22Rv1 (cell line): ENCODE measurements around the gene TESK2.

Source experiments
- ZFX ChIP-seq: fragments of 450-650 bp; IDR thresholded peaks from 2 replicates; pipeline ENCODE4 v1.6.1; 2017; ENCODE audit warnings: antibody characterized with exemption, borderline replicate concordance
- TF ChIP-seq, protein P1 (sequence below): fragments of 450-650 bp; IDR thresholded peaks from 2 replicates; pipeline ENCODE4 v1.5.1; 2017; ENCODE audit warnings: mild to moderate bottlenecking

DNA sequence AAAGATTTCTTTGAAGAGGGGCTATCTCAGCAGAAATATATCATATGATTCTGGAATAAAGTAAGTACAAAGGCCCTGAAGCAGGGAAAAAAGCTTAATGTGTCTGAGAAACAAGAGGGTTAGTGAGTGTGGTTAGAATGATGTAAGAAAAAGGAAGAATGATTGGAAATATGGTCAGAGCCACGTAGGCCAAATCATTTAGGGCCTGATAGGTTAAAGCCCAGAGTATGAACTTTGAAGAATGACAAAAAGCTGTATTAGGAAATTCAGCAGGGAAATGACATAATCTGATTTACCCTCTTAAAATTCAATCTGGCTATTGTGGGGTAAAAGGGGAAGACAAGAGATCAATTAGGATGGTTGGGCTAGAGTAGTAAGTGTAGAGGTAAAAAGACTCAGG, 81.7 kb downstream of the TESK2 start:
- TF ChIP-seq, protein P1, sequence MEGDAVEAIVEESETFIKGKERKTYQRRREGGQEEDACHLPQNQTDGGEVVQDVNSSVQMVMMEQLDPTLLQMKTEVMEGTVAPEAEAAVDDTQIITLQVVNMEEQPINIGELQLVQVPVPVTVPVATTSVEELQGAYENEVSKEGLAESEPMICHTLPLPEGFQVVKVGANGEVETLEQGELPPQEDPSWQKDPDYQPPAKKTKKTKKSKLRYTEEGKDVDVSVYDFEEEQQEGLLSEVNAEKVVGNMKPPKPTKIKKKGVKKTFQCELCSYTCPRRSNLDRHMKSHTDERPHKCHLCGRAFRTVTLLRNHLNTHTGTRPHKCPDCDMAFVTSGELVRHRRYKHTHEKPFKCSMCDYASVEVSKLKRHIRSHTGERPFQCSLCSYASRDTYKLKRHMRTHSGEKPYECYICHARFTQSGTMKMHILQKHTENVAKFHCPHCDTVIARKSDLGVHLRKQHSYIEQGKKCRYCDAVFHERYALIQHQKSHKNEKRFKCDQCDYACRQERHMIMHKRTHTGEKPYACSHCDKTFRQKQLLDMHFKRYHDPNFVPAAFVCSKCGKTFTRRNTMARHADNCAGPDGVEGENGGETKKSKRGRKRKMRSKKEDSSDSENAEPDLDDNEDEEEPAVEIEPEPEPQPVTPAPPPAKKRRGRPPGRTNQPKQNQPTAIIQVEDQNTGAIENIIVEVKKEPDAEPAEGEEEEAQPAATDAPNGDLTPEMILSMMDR, result no peak
- no peak for TF ChIP-seq ZFX
